Uterus (tissue), 4 donors: Measurements from ENCODE around the gene GLP2R. TPM values are rescaled to one million over a fixed set of nuclear protein-coding genes. Genes with fewer than 3 reads are reported as not detected.
A peak's percentile ranks its signal among the peaks of the same experiment; 100 is the strongest.

ENCODE experiments used
- DNase-seq, 2 donors: peaks; one replicate each; pipeline ENCODE4 v3.0.0-alpha.2; 2019 to 2020
- H3K27ac ChIP-seq, 2 donors: fragments of 200-600 bp; sonication (generic); 1 replicate in 1 of 2; 2 replicates in 1 of 2; pipeline ENCODE4 v1.5.1; 2016 to 2018
- H3K27me3 ChIP-seq, 2 donors: fragments of 200-600 bp; sonication (generic); one replicate each; pipeline ENCODE4 v1.5.1; 2018 to 2019; ENCODE audit warnings: control low read depth in 1 of 2
- H3K36me3 ChIP-seq, 2 donors: fragments of 200-600 bp; sonication (generic); one replicate each; pipeline ENCODE4 v1.5.1; 2019; ENCODE audit warnings: control low read depth in 1 of 2
- H3K4me1 ChIP-seq, 2 donors: fragments of 200-600 bp; sonication (generic); one replicate each; pipeline ENCODE4 v1.5.1; 2018 to 2019; ENCODE audit warnings: control low read depth in 1 of 2
- H3K4me3 ChIP-seq, 2 donors: fragments of 200-600 bp; sonication (generic); 1 replicate in 1 of 2; 2 replicates in 1 of 2; pipeline ENCODE4 v1.5.1; 2018 to 2019; ENCODE audit warnings: mild to moderate bottlenecking in 1 of 2
- H3K9me3 ChIP-seq, 2 donors: fragments of 200-600 bp; sonication (generic); one replicate each; pipeline ENCODE4 v1.5.1; 2019; ENCODE audit warnings: control low read depth in 1 of 2
- CTCF ChIP-seq, 4 experiments: fragments of 200-600 bp in 2 of 4; fragments of 450-650 bp in 2 of 4; sonication (generic) in 2 of 4; IDR thresholded peaks; one replicate each; pipeline ENCODE4 v1.5.1; 2016 to 2019; ENCODE audit warnings: antibody characterized with exemption in 4 of 4, mild to moderate bottlenecking in 2 of 4, moderate library complexity in 1 of 4
- POLR2A ChIP-seq, 2 donors: fragments of 450-650 bp; IDR thresholded peaks; one replicate each; pipeline ENCODE4 v1.6.1; 2016; ENCODE audit warnings: antibody characterized with exemption in 2 of 2, mild to moderate bottlenecking in 1 of 2, moderate library complexity in 1 of 2
- intact Hi-C: fragments of 100-400 bp; cut with DNase I; formaldehyde crosslinking; loops from one replicate; pipeline ENCODE4 v1.15.1; 2023; ENCODE audit warnings: low total_unique reads
- total RNA-seq, 4 donors: library from RNA; depleted of rRNA in 3 of 4; stranded (reverse); fragments of >200 nt in 3 of 4; gene quantifications; one replicate each; pipeline versions ENCODE4 v1.1.0 to v1.2.4, GENCODE V29; 2014 to 2023
- donor health status: DM: yes; HTN: yes; CAD: no.

Gene GLP2R
- total RNA-seq, 4 donors from 2014 or later: under 0.01 to 12.7 (median 0.43) TPM

DNA sequence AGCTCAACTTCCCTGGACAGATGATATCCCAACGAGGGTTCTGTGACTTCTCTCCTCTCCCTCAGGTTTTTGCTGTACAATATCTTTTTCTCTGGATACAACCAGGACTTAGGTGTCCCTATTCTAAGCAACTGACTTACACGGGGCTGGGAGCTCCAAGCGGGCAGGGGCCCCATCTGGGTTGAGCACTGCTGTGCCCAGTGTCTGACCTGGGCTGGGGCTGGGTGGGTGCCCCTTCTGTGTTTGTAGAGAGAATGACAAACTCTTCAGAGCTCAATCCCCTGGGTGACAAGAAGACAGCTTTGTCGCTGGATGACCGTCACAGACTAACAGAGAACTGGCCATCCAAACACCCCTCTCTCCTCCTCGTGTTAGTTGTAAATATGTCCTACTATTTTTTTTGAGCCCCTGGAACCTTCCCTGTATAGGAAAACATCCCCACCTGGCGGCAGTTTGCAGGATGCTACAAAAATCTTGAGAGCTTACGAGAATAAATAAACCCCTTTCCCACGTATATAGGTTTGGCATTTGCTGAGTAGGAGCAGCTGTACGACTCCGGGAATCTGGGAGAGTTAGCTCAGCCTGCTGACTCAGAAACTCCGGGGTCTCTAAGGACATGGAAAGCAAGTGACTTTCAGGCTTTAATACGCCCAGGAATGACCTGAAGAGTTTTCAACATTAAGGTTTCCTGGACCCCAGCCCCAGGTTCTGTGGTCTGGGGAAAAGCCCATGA lies 103.0 kb downstream of the GLP2R start:
- Histone ChIP-seq H3K9me3 (no peaks in the 10 kb centered on the region), H3K36me3 (no peaks in the 10 kb centered on the region), H3K4me3 (no peak overlapping the region), H3K27ac (peak overlapping the region; percentile 25 to 41), H3K27me3 (no peaks in the 10 kb centered on the region), H3K4me1 (no peaks in the 10 kb centered on the region)
- TF ChIP-seq CTCF (IDR thresholded peaks at IDR 0.05) (peak in 3 of 4 experiments; percentile 32 to 47 (median 36)), POLR2A (IDR thresholded peaks at IDR 0.05) (no peak)
- intact Hi-C loops: no loop called here
- DNase-seq: peak; percentile 56 to 58

GRCh38 chr17:9929871-9930270 lies 104.1 kb downstream of the GLP2R start:
- intact Hi-C loops: no loop called here
- H3K27ac ChIP-seq: peak overlapping the region; percentile 33 to 34
- H3K27me3 ChIP-seq: no peaks in the 10 kb centered on the region
- H3K4me3 ChIP-seq: no peak overlapping the region
- H3K9me3 ChIP-seq: no peaks in the 10 kb centered on the region
- TF ChIP-seq CTCF (IDR thresholded peaks at IDR 0.05) (no peak), POLR2A (IDR thresholded peaks at IDR 0.05) (no peak)
- no peaks in the 10 kb centered on the region for H3K36me3 ChIP-seq
- H3K4me1 ChIP-seq: no peaks in the 10 kb centered on the region
- DNase-seq: peak; percentile 37 to 50

GRCh38 chr17:9931144-9931741 lies 105.5 kb downstream of the GLP2R start:
- Histone ChIP-seq H3K36me3 (no peaks in the 10 kb centered on the region), H3K4me3 (no peak overlapping the region), H3K27me3 (no peaks in the 10 kb centered on the region), H3K4me1 (no peaks in the 10 kb centered on the region), H3K9me3 (no peaks in the 10 kb centered on the region), H3K27ac (no peak overlapping the region)
- TF ChIP-seq CTCF (IDR thresholded peaks at IDR 0.05) (no peak), POLR2A (IDR thresholded peaks at IDR 0.05) (no peak)
- no peak for DNase-seq
- intact Hi-C loops: no loop called here

- no peak overlapping the region for H3K27ac ChIP-seq
Observed at GRCh38 chr17:9932491-9932890, 106.8 kb downstream of the GLP2R start.

More at GRCh38 chr17:9932491-9932890, 106.8 kb downstream of the GLP2R start:
- Histone ChIP-seq H3K4me1 (no peaks in the 10 kb centered on the region), H3K4me3 (no peak overlapping the region), H3K27me3 (no peaks in the 10 kb centered on the region), H3K36me3 (no peaks in the 10 kb centered on the region), H3K9me3 (no peaks in the 10 kb centered on the region)
- no peak for DNase-seq
- no peak for TF ChIP-seq CTCF (IDR thresholded peaks at IDR 0.05)
- TF ChIP-seq POLR2A (IDR thresholded peaks at IDR 0.05): no peak
- intact Hi-C loops: no loop called here
